ENCODE measurements around the gene CEP78.

DNA sequence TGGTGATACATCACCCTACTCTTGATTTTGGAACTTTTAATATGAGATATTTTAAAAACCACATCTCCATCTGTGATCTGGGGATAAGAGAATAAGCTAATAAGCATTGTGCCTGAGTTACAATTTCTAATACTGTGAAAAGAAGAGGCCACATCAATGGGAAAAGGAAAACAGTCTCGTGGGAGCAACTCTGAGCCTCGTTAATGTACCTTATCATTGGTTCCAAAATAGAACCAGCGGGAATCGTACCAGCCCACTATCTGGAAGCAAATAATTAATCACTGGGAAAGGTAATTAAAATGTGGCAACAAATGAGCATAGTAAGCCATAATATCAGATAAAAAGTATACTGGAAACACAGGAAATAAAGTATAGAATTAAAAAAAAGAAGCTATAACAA, 28.0 kb upstream of the CEP78 start:
- TF ChIP-seq, protein P1, sequence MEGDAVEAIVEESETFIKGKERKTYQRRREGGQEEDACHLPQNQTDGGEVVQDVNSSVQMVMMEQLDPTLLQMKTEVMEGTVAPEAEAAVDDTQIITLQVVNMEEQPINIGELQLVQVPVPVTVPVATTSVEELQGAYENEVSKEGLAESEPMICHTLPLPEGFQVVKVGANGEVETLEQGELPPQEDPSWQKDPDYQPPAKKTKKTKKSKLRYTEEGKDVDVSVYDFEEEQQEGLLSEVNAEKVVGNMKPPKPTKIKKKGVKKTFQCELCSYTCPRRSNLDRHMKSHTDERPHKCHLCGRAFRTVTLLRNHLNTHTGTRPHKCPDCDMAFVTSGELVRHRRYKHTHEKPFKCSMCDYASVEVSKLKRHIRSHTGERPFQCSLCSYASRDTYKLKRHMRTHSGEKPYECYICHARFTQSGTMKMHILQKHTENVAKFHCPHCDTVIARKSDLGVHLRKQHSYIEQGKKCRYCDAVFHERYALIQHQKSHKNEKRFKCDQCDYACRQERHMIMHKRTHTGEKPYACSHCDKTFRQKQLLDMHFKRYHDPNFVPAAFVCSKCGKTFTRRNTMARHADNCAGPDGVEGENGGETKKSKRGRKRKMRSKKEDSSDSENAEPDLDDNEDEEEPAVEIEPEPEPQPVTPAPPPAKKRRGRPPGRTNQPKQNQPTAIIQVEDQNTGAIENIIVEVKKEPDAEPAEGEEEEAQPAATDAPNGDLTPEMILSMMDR (conservative IDR thresholded peaks at IDR 0.05) = no peak
- TF ChIP-seq ZFX (IDR thresholded peaks at IDR 0.05) = no peak

All from C4-2B (cell line).